Fibroblast of mammary gland (primary cell): ENCODE data around the gene SLC4A11.
"Not testable (repeated sequence)": the region's sequence is repeated elsewhere in the genome, so short reads cannot be mapped to it uniquely, and the experiment has no call there.

Experiments
- DNase-seq: peaks from one replicate; pipeline ENCODE4 v3.0.0-alpha.2; 2010; ENCODE audit warnings: low read depth
- H3K4me3 ChIP-seq: 2 replicates; pipeline ENCODE4 v1.5.1; 2011; ENCODE audit warnings: low read depth, mild to moderate bottlenecking, low read length, moderate library complexity; ENCODE audit not compliant: control insufficient read depth
- TF ChIP-seq, protein P1 (sequence below): conservative IDR thresholded peaks from 2 replicates; pipeline ENCODE4 v1.5.1; 2011; ENCODE audit warnings: low read depth, low read length, inconsistent platforms; ENCODE audit not compliant: control insufficient read depth, insufficient read depth

The SLC4A11 gene

DNA sequence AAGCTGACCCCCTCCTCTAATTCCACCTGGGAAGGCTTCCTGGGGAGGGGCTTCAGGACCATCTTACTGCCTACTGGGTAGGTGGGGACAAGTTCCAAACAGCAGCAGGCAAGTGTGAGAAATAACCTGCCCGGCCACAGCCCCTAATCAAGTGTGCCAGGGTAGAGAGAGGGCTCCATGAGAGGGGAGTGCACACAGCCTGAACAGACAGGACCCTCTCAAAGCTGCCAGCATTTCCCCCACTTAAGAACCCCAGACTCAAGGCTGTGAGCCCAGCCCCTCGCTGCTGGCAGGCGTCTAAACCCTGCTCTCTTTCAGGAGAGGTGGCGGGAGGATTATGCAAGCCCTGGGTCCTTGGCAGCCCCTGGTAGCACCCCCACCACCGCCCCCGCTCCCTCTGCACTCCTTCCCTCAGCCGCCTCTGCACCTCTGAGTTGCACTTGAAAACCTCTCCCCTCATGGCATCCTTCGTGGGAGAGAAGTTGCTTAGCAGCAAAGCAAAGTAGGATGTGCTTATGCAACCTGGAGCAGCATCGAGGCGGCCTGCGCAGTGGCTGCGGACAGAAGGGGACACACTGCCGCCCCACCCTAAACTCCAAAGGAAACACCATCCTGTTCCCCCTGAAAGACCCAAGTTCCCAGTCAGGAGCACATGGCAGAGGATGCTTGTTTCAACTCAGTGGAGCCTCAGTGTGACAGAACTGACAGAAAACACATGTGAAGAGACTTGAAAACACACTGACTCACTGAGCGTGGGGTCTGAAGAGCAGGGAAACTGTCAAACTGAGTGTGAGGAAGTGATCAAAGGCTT is 45.0 kb downstream of the SLC4A11 start:
- no peak for DNase-seq
- H3K4me3 ChIP-seq, result no peak overlapping the region
- TF ChIP-seq, protein P1, sequence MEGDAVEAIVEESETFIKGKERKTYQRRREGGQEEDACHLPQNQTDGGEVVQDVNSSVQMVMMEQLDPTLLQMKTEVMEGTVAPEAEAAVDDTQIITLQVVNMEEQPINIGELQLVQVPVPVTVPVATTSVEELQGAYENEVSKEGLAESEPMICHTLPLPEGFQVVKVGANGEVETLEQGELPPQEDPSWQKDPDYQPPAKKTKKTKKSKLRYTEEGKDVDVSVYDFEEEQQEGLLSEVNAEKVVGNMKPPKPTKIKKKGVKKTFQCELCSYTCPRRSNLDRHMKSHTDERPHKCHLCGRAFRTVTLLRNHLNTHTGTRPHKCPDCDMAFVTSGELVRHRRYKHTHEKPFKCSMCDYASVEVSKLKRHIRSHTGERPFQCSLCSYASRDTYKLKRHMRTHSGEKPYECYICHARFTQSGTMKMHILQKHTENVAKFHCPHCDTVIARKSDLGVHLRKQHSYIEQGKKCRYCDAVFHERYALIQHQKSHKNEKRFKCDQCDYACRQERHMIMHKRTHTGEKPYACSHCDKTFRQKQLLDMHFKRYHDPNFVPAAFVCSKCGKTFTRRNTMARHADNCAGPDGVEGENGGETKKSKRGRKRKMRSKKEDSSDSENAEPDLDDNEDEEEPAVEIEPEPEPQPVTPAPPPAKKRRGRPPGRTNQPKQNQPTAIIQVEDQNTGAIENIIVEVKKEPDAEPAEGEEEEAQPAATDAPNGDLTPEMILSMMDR, result no peak

DNA sequence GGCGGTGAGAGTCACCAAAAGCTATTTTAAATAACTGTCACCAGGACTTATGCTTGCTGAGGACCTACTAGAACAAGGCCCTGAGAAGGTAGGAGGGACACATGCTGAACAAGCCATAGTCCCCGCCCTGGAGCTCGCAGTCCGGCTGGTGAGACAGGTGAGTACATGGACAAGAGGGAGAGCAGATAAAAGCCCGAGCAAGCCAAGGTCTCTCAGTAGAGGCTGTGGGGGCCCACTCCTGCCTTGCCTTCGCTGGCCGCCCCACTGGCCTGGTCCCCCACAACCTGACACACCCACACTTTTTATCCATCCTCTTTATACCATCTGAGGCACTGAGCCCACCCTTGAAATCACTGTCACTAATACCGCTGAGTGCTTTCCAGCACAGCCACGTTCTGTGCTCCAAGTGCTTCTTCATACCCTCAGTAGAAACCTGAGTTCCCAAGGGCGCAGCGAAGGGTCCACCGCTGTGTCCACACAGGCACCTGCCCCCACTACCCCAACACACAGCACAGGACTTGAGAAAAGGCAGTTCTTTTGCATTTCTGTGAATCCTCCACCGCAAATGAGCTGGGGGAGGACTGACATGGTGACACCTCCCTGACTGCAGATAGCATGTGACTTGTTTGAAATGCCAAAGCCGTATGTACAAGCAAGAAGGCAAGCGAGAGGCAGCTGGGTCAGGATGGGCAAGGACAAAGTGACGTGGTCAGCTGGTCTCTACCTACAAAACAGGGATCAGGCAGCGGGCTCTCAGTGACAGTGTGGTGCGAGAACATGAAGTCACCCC is 46.6 kb downstream of the SLC4A11 start:
- no peak for DNase-seq
- TF ChIP-seq, protein P1, result no peak
- H3K4me3 ChIP-seq, result no peak overlapping the region

DNA sequence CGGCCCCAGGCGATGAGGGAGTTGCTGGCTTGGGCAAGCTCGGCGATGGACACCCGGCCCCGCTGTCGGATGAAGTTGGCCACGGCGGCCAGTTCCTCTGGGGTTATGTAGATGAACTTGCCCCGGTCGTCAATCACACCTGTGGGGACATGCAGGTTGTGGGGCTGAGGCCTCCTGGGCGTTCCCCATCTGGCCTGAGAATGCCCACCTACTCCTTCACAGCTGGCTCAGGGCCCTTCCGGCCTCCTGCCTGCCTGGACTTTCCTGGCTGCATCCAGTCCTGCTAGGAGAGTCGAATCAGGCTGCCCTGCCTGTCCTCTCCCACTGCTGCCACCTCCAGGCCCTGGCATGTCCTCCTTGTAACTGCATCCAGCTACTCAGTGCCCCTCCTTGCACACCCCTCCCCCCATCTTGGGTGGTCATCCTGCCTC is 48.3 kb downstream of the SLC4A11 start:
- no peak overlapping the region for H3K4me3 ChIP-seq
- TF ChIP-seq, protein P1, result no peak
- DNase-seq, result no peak

DNA sequence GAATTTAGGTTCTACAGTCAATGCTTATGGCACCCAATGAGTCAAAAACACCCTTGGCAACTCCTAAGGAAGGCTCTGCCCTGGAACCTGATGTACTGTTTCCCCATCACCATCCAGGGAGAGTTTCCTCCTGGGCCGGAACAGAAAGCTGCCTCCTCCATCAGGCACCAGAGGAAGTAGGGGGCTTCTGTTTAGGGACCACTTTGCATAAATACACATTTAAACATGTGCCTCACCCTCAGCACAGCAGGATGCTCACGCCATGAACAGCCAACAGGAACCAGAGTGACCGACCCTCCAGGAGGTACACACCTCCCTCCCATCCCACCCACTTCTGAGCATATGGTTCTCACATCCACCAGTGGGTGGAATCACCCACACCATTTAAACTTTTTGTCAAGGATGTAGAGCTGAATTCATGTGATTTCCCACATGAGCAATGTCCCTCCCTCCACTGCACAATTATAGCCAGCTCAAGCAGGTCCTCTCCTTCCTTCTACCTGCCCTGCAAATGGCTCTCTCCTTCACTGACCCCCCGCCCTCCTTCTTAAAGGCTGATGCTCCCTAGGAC is 49.3 kb downstream of the SLC4A11 start:
- TF ChIP-seq, protein P1, result no peak
- H3K4me3 ChIP-seq, result no peak overlapping the region
- DNase-seq, result no peak

DNA sequence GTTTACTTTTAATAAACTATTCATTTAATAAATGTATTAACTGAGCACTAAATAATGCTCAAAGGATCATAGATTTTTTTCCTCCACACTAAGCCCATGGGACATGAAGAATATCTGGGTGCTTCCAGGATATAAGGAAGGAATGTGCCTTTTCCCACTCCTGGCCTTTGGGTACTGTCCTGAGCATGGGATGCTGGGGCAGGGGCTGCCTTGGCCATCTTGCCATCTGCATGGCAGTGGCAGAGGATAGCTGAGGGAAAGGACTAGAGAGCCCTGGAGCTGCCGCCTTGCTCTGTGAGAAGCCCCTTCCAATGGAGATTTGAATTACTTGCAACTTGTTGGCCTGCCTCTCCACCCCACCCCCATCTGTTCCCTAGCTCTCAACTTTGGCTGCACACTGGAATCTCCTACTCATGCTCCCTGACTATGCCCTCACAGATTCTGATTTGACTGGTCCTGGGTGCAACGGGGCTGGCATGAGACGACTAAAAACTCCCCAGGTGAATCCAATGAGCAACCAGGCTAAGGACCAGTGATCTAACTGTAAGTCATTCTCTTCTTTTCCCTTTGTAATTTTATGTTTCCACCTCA is 50.1 kb downstream of the SLC4A11 start:
- DNase-seq, result no peak
- TF ChIP-seq, protein P1, result no peak
- no peak overlapping the region for H3K4me3 ChIP-seq

DNA sequence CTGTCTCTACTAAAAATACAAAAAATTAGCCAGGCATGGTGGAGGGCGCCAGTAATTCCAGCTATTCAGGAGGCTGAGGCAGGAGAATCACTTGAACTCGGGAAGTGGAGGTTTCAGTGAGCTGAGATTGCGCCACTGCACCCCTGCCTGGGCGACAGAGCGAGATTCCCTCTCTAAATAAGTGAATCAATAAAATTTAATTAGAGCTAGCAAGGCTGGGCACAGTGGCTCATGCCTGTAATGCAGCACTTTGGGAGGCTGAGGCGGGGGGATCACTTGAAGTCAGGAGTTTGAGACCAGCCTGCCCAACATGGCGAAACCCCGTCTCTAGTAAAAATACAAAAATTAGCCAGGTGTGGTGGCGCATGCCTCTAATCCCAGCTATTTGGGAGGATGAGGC is 51.1 kb downstream of the SLC4A11 start:
- not testable (repeated sequence) for H3K4me3 ChIP-seq, DNase-seq
